HG02885 (cell line): ENCODE measurements around the gene PSMB7.

Experiments used
- ATAC-seq: cut with Tn5 transposase; IDR thresholded peaks from one replicate; pipeline ENCODE4 v1.9.1; 2021; ENCODE audit warnings: mild to moderate bottlenecking; ENCODE audit not compliant: unreplicated experiment, poor library complexity

Gene PSMB7

DNA sequence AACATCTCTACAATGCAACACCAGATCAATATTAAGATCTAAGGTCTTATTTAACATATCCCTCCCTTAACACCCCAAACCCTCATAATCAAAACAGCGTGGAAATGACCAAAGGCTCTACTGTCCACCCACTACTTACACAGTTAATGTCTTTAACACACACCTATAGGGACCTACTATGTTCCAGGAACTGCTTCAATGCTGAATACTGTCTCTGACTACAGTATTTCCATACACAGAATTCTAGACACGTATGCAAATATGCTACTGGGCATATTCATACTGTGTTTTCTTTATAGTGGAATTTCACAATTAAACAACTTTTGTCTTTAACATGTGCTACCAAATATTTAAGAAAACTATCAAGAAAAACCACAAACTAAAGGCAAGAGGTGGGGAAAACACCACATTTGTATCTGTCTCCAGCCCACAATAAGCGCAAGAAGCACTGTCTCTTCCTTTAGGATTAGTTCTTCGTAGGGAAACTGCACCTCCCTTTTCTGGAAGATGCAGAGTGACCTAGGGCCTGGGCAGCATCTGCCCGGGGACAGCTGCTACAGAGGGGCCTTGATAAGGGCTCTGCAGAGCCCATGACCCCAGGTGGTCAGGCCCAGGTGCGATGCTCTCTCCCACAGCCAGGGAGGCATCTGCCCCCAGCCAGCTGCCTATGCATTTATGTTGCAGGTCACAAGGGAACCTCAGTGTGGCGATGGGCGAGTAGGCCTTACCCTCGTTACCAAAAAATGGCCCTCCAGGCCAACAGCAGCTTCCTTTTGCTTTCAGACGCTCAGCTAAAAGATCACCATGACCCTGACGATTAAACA, 55.2 kb downstream of the PSMB7 start:
- ATAC-seq: no peak

DNA sequence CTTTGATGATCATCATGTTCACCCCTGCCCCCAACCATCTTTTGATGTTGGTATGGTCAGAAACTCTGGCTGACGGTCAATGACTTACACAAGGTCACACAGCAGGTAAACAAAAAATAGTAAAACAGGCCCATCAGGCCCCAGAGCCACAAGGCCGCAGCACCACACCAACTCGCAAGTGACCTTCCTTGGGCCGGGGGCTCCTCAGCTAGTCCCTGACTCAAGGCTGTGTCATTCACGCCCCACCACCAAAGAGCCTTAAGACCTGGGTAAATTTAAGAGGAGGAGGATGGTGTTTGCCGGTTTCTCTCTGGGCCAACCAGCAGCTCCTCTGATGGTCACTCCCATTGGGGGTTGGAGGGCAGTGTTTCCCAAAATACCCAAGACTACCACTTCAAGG, 55.8 kb downstream of the PSMB7 start:
- ATAC-seq: no peak

DNA sequence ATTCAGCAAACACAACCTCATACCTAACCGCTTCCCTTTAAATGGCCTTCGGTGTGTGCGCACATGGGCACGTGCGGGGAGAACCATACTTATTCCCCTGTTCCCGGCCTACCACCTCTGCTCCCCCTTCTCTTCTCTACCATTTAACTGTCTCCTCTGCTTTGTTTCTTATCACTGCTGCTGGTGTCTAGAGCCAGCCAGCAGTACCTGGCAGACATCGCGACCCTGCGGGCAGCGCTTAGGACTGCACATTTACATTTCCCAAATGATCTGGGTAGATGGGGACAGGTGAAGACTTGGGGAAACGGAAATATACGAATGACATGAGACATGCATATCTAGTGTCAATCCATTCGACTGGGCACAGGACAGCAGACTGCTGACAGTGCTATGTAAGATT, 56.6 kb downstream of the PSMB7 start:
- no peak for ATAC-seq

DNA sequence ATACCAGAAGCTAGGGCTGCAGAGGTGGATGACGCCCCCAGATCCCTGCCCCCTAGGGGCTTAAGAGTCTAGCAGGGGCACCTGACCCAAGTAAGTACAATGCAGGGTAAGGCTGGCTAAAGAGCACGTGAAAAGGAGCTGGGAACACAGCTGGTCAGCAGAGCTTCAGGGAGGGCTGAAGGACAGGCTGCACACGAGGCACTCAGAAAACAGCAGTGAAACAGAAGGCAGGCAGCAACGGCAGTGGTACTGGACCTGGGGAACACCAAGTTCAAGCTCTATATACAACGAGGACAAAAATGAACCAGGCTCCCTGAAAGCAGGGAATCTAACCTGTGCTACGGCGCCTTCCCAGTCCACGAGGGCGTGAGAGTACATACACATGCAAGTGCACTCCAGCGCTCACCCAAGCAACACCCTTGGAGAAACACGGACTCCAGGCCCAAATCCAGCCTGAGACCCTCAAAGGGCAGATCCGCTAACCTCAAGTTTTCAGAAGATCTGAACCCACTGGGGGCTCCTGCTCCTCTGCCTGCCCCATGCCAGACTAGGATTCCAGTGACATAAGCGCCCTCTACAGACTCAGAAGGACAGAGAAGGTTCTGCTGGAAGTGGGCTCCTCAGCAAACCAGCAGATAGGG, 57.4 kb downstream of the PSMB7 start:
- no peak for ATAC-seq

DNA sequence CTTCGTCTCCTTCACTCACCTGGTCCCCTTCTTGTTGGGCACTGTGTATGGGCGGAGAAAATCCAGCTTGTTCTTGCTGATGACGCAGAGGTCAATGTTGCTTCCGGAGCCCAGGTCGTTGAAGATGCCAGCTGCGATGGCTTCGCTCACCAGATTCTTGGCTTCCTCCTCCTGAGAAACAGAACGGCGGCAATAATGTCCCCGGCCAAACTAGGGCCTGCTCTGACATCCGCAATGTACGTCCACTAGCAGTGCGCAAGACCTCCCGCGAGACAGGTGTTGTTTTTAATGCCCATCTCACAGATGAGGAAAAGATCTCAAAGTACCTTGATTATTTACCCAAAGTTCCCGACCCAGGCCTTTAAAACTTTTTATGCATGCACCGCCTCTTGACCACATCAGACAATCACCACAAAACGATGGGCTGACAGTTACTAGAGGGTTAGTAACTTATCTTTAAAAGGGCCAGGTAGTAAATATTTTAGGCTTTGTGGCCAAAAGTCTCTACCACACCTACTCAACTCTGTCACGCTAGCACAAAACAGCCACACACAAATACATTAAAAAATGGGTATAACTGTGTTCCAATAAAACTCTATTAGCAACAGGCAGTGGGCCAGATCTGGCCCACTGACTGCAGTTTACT, 58.4 kb downstream of the PSMB7 start:
- ATAC-seq: no peak

DNA sequence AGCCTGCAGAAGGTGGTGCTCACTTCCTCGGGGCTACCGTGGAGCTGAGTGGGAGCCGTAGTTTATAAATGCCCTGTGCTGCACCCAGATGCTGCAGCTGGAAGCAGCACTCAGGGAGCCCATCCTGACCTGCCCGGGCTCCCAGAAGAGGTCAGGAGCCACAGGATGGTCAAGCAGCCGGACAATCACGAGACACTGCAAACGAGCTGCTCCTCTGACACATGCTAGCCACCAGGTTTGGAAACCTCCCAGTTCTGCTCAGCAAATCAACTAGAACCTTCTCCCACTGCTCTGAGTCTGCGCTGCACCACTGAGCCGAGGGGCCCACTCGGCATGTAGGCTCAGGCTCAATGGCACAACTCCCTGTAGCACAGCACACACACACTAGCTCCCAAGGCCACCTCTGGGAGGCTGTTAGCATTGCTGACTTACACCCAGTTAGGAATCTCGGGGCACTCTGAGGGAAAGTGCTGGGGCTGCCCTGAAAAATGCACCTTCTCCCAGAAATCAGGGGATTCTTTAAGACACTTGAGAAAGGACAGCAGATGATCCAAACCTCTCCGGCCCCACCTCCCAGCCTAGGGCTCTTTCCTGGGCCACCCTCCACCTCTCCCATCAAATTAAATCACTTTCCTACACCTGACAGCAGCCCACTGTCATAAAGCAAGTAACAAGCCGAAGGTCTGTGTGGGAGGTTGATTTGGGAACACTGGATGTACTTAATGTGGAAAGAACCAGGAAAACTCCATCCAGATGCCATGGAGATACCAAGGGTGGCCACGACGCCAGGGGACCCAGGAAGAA, 59.1 kb downstream of the PSMB7 start:
- no peak for ATAC-seq

DNA sequence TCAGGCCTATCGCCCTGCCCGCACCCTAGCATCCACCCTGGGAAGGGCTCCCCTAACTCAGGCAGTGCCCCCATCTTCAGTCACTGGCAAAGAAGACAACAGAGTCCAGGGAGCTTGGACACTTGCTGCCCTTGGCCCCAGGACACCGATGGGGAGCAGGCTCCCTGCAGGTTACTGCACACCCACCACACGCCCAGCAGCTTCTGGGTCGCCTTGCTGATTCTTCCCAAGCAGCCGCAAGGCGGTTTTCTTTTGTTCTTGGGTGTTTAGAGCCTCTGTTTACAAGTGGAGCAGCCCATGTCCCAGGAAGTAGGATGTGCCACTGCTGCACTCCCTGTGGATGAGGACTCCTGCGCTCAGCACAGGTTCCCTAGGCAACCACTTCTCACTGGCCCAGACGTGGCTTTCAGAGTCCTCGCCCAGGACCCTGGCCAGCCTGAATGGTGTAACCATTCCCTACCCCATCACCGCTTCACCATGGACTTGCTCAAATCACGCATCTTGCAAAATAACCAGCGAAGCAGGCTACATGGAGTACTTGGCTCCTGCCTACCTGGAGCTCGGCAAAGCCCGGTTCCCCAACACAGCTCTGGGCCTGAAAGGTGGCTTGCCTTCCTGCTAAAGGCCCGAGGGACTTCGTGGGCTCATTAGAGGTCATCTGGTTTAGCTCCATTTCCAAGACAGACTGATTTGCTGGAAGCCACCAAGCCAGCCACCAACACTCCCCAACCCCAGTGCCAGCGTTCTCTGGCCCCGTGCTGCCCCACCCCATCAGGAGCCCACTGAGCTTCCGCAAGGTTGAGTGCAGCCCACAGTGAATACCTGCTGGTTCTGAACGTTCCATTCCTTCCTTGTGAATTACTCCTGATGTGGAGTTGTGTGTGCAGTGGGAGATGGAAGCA, 60.0 kb downstream of the PSMB7 start:
- ATAC-seq: no peak

DNA sequence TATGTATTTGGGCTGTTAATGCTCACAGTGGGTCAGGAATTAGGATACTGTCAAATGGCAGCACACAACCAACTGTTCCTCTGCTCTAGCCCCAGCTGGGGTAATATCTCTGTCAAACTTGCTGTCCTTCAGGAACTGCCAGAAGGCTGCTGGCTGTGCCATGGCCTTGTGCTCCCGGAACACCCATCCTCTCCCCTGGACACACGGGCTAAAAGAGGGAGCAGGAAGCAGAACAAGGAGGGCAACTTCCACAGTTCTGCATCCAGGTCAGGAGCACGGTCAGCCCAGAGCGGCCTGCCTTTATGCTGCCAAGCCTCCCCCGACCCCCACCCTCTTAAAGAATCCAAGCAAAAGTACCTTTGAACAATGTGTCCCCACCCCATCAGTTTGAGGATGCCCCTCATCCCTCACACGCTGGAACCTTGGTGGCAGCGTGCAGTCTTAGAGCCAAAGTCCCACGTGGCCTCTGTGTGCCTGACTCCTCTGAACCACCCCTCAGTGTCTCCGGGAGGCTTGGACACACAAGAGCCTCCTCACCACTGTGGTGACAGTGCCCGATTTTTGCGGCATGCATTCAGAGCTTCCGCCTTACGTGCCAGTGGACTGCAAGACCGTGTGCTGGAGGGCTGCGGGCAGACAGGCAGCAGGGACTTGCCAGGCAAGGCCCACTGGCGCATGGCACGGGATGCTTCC, 60.8 kb downstream of the PSMB7 start:
- ATAC-seq: no peak

DNA sequence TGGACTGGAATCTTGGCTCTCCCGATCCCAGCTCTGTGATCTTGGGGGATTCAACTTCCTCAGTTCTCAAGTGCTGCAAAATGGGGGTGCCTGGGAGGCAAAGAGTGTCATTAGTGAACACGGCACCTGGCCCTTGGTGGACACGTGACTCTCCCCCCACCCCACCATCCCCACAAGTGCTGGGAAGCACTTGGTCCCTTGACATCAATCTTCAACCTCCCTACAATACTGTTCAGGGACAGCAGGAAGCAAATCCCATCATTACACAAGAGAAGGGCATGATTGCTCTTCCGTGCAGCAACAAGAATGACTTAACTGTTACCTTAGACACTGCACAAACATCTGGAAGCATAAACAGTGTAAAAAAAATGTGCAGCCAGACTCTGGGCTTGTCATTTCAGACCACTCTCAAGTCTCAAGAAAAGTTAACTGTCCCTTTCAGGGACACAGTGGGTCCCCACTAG, 61.4 kb downstream of the PSMB7 start:
- ATAC-seq: no peak

DNA sequence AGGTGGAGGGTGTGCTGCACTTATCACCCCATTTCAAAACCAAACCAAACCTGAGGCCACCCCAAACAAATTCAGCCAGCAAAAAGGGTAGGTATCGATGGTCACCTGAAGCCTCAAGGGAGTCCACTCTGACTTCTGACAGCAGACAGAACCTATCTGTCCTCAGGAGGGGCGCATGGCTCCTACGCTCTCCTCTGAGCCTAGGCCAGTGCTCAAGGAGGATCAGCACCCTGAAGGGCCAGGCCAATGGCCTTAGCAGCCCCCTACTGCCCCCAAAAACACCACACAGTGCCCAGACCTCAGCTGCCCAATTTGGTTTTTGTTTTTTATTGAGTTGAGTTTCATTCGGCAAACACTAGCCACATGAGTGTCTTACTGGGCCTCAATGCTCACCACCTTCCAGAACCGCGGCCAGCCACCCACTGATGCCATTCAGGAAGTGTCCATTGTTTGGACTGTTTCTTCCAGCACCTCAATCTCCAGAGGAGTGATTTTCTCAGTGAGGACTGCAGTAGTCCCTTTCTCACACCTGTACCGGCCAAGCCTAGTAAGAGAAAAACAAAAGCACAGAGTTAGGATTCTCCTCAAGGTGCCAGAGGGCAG, 62.0 kb downstream of the PSMB7 start:
- no peak for ATAC-seq

DNA sequence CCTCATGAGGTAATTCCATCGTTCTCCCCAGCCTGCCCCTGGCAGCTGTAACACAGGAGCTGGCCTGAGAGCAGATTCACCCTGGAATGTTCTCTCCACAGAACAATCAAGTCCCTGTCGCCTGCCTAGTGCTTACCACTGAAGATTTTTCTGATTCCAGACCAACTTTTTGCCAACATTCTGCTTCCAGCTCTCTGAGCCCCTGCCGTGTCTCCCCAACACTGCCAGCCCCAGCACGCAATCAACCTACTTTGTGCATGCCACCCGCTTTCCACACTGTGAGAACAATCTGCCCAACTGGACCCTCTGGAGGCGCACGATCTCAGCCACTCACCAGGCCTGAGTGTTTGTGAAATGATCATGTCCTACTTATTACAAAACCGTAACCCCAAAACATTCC, 62.6 kb downstream of the PSMB7 start:
- ATAC-seq: no peak

DNA sequence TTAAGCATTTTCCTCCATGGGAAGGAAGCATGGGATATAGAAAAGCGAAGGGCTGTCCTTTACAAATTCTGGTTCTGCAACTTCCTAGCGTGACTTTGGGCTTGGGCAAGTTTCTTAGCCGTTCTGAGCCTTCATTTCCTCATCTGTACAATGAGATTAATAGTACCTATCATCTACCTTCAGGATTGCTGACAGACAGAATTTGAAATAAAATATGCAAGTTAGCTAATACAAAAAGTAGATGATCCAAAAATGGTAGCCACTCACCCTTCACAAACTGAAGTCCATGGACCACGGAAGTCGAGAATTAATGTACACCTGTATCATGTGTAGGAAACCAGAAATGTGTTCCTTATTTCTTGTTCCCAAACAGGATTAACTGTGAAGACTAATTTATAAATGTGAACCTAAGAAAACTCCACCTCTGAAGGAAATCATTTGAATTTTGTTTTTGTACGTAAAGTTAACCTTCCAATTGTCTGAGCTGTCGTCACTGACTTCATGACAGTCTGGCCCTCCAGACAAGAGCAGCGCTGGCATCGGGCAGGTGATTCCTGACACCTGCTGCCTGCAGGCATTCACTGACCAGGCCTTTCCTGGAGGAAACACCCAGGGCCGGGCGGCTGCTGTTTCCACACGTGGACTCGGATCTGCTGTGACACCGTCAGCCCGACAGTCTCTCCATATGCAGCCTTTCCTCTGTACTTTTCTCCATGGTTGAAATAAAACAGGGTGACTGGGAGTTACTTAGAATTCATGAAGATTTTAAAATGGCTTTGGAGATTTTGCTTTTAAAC, 63.4 kb downstream of the PSMB7 start:
- no peak for ATAC-seq

DNA sequence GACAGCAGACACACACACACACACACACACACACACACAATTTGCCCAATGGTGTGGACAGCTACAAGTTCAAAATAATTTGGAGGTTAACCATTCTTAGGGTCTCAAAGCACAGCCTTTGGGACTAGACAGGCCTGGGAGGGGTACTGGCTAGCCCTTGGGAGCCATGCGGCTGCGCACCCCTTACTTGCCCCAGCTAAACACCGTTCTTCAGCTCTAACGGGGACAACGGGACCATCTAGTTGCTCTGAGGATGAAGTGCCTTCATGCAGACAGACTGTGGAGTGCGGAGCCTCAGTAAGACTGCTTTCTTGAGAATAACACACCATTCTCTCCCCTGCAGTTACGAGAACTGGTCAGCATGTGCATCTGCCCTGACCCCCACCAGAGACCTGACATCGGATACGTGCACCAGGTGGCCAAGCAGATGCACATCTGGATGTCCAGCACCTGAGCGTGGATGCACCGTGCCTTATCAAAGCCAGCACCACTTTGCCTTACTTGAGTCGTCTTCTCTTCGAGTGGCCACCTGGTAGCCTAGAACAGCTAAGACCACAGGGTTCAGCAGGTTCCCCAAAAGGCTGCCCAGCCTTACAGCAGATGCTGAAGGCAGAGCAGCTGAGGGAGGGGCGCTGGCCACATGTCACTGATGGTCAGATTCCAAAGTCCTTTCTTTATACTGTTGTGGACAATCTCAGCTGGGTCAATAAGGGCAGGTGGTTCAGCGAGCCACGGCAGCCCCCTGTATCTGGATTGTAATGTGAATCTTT, 64.6 kb downstream of the PSMB7 start:
- no peak for ATAC-seq

DNA sequence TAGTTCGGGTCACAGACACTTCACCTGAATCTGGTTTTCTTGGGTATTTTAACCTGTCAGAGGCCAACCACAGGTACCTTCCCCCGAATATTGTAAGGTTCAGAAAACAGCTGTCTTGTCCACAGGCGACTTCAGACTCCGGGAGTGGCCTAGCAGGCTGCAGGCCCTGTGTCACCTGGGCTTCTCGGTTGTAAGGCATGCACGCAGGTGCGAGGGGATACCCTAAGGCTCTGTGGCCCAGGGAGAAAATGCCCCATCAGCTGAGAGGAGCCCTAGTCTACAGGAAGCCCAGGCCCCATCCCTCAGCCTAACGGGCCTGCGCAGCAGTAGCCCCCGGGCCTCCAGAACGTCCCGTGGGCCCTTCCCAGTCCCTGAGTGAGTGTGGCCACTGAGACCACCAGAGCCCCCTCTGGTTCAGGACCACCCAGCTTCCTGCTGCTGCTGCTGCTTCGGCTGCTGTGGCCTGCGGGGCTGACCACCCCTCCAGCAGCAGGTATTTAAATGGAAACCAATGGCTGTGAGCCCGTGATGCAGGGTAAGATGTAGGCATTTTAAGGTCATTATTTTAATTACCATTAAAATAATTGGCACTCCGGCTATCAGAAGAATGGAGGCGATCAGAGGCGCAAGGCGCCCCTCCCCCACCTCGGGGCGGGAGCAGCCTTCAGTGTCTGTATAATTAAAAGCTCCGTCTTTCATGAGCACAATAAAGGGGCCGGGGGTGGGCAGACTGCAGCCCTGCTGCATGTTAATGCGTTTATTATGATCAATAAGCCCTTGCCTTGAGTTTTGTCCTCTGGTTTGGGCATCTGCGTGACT, 65.4 kb downstream of the PSMB7 start:
- no peak for ATAC-seq

DNA sequence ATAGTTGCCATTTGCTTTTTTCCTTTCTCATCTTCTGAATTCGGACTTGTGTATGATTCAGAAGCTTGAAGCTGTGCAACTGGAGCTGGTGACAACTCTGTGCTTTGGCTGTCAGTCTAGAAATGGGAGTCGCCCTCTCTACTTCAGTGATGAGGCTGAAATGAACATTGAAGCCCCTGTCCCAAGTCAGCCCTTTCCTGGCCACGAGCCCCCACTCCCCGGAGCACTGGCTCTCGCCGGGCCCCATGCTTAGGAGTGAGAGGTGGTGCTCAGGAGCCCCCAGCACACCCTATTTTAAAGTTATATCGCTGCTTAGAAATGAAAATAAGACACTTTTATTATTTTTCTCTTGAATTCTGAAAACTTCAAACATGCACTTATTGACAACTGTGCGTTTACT, 66.0 kb downstream of the PSMB7 start:
- no peak for ATAC-seq

DNA sequence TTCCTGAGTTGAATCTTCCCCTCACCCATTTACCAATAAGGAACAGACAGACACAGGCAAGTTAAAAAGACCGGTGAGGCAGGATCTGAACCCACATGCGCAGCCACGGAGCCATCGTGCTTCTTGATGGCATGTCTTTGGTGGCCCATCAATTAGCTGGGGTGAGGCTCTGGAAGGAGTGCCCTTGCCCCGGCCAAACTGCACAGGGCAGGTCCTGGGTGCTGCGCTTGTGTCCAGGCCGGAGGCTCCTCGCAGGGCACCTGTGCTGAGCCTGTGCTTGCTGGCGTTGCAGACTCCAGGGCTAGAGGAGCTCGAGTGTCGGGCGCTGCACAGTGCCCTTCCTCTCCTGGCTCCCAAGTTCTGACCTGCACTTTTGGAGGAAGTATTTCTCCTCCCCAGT, 66.4 kb downstream of the PSMB7 start:
- no peak for ATAC-seq
